Astrocyte of the hippocampus (primary cell): ENCODE results near the gene FRYL.

Source experiments
- DNase-seq: peaks from one replicate; pipeline ENCODE4 v3.0.0; 2011; ENCODE audit warnings: low read depth, low spot score

FRYL gene

DNA sequence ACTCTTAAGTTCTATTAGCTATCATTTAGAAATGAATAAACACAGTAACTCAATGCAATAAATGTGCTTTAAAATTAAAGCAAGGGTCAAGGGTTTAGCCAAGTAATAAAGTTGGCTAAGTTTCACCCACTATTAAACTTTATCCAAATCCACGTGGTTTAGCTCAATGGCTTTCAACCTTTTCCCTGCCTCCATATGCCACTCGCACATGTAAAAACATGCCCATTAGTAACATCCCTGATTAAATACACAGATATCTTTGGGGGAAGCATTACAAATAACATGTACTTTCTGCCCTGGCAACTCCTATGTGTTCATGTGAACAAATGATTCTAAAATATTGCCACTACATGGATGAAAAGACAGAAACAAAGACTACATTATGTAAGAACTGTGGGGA is 159.2 kb downstream of the FRYL start:
- DNase-seq, result no peak

DNA sequence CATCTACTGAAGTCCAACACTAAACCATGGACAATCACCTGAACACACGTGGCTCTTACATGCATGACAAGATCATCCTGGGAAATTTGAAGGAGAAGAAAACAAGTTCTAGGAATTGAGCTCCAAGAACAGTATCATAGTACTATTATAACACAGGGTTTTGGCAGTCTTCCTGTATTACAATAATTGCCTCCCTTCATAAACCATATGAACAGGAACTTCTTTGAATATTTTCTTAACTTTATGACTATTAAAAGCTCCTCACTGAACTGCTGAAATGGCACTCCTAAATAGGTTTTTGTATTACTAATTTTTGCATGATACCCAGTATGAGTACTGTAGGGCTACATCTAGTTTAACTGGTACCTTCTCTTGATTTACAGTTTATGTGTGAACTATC is 160.0 kb downstream of the FRYL start:
- no peak for DNase-seq

DNA sequence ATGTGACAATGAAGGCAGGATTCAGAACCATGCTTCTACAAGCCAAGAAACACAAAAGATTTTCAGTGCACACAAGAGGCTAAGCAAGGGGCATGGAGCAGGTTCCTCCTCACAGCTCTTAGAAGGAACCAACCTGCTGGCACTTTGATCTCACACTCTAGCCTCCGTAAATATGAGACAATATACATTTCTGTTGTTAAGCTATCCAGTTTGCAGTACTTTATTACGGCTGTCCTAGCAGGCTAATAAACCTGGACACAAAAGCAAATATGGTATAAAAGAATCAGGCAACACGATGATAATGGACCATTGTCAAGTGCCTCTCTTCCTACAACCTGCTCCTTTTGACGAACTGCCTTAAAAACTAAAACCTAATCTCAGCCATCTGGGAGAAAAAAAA is 175.6 kb downstream of the FRYL start:
- DNase-seq, result no peak

DNA sequence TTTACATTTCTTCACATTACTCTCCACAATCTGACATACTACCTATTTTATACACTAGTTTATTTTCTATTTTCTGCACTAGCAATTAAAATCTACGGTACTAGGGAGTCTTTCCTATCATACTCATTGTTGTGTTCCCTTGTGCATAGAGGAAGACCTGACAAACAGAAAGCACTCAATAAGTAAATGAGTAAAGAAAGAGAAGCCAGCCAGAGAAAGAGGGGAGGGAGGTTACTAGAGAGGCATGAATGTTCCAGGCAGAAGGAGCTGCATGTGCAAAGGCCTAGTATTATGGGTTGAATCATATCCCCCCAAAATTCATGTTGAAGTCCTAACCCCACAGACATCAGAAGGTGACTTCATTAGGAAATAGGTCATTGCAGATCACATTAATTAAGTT is 176.0 kb downstream of the FRYL start:
- no peak for DNase-seq

DNA sequence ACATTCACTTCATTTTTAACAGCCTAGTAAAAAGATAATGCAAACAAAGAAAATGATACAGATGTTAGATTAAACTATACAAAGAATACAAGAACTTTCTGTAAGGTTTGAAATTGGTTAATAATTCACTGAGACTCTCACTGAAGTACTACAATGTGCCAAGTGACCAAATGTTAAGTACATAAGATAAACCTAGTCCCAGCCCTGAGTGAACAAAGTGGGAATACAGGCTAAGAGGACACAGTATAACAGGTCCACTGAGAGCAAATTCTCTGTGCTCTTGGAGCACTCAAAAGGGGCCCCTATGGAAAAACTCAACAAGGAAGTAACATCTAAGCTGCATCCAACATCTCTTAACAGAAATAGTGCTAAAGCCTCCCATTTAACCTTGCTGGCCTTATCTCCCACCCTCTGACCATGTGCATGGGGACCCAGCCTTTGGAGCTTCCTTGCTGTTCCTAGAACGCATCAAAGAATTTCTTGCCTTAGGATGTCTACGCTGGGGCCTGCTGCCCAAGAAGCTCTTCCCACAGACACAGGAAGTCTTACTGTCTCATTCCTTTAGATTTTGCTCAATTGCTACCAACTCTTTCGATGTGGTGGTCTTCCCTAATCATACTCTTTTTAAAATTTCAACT is 176.6 kb downstream of the FRYL start:
- no peak for DNase-seq

DNA sequence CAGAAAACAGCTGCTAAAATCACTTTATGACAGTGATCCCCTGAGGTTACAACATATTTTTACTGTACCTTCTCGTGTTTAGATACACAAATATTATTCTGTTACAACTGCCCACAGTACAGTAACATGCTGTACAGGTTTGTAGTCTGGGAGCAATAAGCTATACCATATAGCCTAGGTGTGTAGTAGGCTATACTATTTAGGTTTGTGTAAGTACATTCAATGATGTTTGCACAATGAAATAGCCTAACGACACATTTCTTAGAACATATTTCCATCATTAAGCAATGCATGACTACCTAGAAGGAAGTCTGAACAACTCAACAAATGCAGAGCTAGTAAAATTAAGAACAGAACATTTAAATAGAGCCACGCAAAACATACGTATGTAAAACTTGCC is 177.3 kb downstream of the FRYL start:
- peak; percentile 22 for DNase-seq

DNA sequence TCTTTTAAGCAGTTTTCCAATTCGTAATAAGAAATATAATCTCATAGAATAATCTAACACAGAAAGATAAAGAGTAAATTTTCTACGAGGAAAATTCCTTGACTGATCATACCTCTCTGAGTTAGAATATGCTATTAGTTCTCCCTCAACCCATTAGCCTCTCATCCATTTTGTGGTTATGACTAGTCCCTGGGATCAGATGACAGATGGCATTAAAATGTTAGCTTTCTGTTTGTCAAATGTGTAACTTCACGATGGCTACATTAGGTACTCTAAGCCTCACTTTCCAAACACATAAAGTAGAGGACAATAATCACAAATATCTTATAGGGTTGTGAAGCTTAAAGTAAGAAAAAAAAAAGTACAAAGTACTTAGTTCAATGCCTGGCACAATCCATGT is 177.9 kb downstream of the FRYL start:
- DNase-seq, result peak; percentile 73

DNA sequence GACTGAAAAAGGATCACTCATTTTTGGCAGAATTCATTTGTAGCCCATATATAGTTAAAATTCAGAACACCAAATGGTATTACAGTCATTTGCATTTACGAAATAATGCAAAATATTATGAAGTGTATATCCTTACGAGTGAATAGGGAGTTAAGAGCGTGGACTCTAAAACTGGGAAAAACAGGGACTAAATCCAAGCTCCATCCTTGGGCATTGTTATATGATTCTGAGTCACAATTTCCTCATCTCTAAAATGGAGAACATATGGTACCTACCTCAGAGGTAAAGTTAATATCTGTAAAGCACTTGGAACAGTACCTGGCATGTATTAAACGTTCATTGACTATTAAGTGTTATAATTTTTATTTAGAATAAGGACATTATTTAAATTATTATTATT is 183.7 kb downstream of the FRYL start:
- no peak for DNase-seq

DNA sequence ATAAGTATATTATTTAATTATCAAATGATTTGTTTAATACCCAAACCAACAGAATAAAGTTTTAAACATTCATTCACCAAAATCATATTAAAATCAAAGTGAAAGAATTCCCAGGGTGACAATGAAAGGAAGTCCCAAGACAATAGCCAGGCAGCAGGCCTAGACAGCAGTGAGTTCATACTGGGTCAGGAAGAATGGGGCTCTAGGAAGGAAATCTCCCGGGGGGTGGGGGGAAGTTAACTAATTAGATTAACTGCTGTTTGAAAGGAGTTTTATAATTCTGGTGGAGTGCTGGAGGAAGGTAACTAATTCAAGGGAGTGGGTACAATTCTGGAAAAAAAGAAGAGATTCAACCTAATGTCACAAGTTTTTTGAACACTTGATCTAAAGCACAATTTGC is 185.9 kb downstream of the FRYL start:
- no peak for DNase-seq

DNA sequence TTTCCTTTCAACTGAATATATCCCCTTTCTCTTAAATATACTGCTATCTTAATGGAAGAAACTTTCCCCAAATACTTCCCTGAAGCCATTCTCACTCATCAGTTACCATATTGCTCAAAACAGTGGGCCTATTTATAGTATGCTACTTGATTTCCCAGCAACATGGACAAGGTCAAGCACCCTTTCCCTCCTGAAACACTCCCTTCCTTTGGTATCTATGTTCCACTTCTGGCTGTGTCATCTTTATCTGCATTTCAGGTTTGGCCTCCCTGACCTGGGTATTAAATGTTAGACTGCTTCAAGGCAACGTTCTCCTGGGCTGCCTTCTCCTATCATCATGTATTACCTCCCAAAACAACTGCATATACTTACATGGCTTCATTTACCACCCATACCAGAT is 188.7 kb downstream of the FRYL start:
- DNase-seq, result no peak

DNA sequence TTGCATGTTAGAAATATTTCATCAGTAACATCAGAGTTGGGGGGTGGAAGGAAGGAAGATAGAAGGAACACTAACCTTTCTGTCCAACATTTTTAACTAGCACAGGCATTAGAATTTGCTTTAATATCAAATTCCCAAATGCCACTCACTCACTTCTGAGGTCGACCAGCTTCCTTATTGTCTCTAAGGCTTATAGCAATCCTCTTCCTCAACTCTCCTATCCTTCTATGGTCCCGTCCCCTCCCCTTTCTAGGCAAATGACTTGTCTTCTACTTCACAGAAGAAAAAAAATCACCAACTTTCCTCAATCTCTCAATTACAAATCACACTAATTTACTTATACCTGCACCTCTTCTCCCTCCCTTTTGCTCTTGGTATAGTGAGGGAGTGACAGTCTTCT is 189.2 kb downstream of the FRYL start:
- no peak for DNase-seq

DNA sequence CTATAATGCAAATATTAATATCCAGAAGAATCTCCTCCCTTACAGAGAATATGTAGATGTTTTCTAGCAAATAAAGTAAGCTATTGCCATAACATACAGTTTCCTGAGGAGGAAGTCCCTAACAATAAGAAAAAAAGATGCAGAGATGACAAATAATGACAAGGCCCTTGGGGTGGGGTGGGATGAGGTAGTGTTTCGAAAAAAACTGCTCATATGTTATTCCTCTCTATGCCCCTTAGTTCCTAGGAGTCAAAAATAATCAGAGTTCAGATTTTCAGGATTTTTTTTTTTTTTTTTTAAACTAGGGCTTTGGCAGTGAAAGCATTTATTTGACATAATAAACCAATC is 191.0 kb downstream of the FRYL start:
- DNase-seq, result no peak

DNA sequence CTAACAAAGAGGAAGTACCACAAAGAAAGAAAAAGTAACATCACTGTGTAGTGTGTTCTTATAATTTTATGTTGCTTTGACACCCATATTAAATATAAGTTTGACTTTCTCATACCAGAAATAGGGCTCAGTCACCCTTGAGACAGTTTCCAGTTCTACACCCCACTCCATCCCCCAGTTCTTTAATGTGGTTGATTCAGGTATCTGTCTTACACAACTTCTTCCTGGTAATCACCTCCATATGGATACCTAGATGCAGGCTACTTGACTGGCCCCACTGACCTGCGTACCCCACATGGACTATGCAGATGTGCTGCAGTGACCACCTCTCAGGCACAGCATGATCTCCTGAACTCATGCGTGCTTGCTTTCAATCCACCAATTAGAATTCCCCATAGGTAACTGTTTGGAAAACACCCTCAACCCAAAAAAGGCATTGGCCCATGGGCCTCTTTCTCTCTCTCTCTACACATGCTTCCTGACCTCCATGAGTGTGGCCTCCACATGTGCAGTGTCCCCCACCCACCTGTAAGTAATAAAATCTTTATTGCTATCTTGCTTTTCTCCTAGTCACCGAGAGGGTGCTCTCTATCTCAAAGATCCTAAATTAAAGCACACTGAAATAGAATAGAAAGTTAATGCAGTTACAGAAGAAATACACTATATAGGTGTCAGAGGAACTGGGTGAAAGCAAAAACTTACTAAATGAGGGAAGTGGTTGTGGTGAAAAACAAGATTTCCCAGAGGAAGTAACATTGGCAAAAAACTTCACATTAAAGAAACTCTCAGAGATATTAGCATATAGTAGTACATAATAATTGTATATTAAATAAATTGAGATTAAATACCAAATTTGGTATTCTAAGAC is 191.6 kb downstream of the FRYL start:
- DNase-seq, result no peak

DNA sequence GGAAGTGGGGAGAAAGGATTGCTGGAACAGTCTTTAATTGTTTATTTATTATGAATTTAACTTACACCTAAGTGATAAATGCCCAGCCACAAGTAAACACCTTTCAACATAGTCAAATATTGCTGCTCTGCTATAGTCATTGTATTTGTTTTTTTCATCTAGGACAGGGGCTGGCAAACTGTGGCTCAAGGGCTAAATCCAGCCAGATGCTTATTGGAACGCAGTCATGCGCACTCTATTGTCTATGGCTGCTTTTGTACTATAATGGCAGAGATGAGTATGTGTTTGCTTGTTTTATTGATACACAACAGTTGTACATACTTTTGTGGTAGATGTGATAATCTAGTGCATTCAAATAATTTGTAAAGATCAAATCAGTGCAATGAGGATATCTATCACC is 194.7 kb downstream of the FRYL start:
- DNase-seq, result no peak

DNA sequence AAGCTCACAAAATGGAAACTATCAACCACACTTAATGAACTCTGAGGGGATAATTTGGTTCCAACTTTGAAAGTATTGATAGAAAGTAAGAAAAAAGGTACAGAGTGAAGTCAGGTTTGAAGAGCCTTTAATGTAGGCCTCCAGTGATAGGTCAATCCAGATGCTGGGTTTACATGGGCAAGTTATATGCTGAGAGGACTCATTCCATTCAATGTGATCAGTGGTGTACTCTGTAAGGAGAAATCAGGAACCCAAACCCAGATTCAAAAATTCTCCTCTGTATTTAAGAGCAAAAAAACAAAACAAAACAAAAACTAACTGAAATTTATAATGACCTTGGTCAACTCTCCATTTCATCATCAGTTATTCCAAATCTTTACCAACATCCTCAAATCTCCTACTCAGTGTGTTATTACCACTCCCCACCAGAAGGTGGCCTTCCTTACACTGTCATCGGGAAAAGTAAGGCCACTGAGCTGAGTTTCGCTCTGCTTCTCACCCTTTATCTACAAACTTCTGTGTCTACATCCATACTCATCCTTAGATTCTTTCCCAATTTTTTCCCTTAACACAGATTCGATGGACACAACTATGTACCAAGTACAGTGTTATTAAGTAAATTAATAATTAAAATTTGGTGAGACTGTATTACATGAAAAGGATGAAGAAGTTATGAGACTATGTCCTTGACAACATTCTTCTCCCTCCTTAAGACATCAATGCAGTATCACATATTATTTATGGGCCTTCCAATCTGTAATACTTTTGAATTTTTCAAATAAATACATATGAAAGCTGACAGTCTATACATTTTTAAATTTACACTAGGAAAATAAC is 201.7 kb downstream of the FRYL start:
- peak; percentile 82 for DNase-seq

DNA sequence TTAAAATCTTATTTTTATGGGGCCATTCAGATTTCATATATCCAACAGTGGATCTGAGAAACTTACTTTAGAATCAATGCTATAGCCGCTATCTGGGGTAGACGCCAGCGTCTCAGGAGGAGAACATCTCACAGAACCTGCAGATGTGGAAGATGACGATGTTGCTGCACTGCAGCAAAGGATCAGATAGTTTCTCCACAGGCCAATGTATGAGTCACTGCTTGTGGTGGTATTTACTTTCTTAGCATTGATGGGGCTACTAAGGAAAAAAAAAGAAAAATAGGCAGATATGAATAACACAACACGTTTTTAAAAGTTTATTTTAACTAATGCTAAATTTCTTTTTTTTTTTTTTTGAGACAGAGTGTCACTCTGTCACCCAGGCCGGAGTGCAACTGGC is 204.1 kb downstream of the FRYL start:
- peak; percentile 42 for DNase-seq

DNA sequence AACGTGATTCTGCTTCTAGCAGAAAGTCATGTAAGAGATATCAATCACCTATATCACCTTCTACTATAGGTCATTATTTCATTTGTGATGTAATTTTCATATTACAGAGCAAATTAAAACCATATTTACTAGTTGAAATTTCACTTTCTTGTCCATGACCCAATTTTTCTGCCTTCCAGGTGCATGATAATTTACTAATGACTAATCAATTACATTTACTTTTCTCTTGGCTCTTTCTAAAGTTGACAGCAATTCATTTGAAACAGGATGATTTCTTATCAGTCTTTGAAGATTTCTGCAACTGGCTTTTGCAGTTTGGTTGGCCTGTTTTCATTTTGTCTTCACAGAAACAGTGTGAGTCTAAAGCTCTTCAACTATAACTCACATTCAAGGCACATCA is 208.6 kb downstream of the FRYL start:
- DNase-seq, result no peak

DNA sequence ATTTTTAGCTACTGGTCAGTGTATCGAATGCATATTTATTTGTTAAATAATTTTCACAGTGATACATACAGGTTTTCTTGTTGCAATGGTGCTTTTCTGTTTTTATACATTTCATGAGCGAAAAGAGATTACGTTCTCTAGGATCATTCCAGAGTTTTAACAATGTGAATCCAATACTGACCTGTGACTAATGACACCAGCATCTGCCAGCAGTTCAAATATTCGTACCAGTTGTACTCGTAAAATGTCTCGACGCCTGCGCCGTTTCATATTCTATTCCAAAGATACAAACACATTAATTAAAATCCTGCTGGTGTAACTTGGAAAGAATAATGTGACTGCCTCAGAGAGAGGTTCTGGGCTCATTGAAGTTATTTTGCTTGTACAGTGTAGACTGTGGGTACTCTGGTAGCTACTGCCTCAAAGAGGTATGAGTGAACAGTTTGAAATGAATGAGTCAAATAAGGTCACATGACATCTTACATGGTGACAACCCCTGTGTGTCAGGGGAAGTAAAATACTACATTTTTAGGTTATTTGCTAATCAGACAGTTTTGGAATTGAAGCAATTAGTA is 209.3 kb downstream of the FRYL start:
- DNase-seq, result peak; percentile 67

DNA sequence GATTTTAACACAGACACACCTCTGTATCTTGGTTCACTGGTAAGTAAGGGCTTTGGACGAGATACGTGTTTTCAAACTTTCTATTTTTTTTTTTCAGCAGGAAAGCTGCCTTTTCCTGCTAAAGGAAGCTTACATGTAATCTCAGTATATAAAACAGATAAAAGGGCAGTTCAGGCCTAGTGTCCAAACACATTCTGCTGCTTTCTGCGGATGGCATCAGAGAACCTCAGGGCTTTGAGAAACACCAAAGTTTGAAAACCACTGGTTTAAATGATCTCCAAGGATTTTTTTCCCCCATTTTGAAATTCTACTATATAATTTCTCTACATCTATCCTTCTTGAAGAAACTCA is 214.1 kb downstream of the FRYL start:
- no peak for DNase-seq

DNA sequence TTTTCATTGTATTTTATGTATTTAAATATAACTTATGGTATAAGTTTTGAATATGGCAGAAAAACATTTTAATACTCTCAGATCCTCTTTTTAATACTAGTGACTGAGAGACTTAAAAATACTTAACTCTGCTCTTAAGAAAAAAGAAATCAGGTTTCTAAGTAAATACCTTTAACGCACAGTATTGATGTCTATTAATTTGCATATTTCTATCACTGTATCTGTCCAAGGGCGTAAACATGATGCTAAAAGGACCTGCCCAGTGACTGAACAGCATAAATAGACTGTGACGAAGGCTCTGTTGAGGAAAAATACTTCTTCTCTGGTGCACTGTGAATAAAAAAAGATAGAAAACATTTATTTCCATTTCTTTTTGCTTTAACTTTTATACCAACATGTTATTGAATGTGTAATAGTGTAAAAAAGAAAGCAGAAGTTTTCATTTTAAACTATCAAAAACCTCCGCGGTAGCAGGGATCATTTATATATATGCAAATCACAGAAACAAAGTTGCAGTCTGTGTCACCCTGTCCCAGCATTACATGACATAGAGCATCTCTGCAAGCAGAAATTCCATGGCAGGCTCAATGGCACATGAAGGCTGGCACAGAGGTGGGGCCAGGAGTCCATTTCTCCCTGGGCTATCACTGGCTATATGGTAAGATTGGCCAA is 214.6 kb downstream of the FRYL start:
- no peak for DNase-seq

DNA sequence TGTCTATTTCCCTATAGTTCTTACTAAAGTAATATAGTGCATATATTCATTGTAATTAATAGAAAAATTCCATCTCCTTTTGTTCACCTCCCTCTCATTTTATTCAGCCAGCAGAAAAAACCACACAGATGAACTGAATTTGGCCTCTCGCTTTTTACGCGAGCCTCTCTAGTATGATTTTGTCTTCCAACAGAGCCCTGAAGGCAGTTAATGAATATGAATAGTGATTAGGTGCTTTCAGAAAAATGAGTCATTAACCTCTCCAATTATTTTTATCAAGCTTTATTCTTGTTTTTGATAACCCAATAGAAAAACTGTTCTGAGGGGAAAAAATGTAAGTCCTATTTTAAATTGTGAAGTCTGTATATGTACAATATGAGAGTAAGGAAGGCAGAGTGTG is 215.9 kb downstream of the FRYL start:
- no peak for DNase-seq

DNA sequence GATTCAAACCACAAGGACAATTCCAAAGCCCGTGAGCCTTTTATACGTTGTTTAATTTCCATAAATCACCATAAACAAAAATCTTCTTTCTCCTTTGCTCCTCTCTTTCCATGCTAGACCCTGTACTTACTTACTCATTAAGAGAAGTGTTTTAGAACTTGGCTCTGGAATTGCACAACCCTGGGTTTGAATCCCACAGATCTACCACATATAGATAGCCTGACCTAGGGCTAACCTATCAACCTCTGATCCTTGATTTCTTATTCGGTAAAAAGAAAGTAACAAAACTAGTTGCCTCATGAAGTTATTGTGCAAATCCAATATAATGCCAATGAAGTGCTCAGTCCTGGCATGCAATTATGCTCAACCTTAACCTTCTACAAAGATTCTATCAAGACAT is 221.3 kb downstream of the FRYL start:
- DNase-seq, result no peak
